ENCODE data around the gene GNAL. TPM values are rescaled to one million over a fixed set of nuclear protein-coding genes. Genes with fewer than 3 reads are reported as not detected.

GNAL gene
- total and polyA plus RNA-seq, 2 of the 4 experiments (the other 2 are of a cell fraction) = 0.15 to 0.36 TPM

DNA sequence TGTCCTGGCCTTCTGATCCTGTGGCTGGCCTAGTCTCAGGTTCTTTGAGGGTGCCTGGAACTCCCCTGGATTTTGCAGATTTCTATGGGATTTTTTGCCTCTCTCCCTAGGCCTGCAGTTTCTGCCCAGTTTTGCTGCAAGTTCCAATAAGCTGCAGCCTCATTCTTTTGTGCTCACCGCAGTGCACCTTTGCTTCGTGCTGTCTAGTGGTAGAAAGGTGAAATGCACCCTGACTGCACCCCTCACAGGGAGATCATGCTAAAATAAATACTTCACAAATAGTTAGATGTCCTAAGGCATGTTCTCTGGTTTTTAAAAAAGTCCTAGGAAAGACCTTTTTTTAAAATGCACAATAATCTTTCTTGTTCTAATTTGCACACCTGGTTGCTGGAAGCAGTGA, 72.5 kb downstream of the GNAL start:
- Histone ChIP-seq H2BK5ac (ENCODE audit: low read depth, low read length, poor library complexity, severe bottlenecking) (no peak overlapping the region), H2AFZ (replicated peaks; ENCODE audit: low read length, poor library complexity) (no peak overlapping the region), H2BK20ac (ENCODE audit: low read depth, low read length) (no peak overlapping the region), H3K27ac (ENCODE audit: insufficient read depth, low read length) (no peak overlapping the region), H2BK120ac (ENCODE audit: low read depth, low read length) (no peak overlapping the region), H3K23ac (ENCODE audit: low read depth, low read length) (no peak overlapping the region), H3K56ac (ENCODE audit: extremely low read depth, insufficient read depth, low read length) (no peak overlapping the region), H3K14ac (replicated peaks; ENCODE audit: low read depth, low read length) (no peak overlapping the region), H3K79me1 (ENCODE audit: low read depth in 1 of 2, low read length in 2 of 2) (no peaks in the 10 kb centered on the region), H2BK15ac (ENCODE audit: low read depth, low read length) (no peak overlapping the region), H3K27me3 (ENCODE audit: control insufficient read depth, insufficient read depth, low read length) (peaks cover 27% of the 10 kb centered on the region), H3K9me3 (ENCODE audit: control insufficient read depth, insufficient read depth, low read length) (no peaks in the 10 kb centered on the region), H3K4ac (ENCODE audit: low read depth, low read length) (no peak overlapping the region), H3K9ac (ENCODE audit: low read depth, low read length) (no peak overlapping the region), H4K8ac (ENCODE audit: low read depth in 2 of 2, low read length in 2 of 2) (no peak overlapping the region), H2AK9ac (replicated peaks; ENCODE audit: low read depth, low read length, poor library complexity) (no peak overlapping the region), H3K4me3 (ENCODE audit: insufficient read depth, low read depth, low read length) (no peak overlapping the region), H4K20me1 (ENCODE audit: insufficient read depth, low read length) (no peaks in the 10 kb centered on the region), H4K91ac (ENCODE audit: insufficient read depth, low read depth, low read length) (no peak overlapping the region), H3K4me1 (ENCODE audit: control insufficient read depth, insufficient read depth, low read length) (no peaks in the 10 kb centered on the region), H4K5ac (ENCODE audit: low read depth, low read length) (no peak overlapping the region), H3K9me1 (ENCODE audit: insufficient read depth, low read length) (no peaks in the 10 kb centered on the region), H2AK5ac (ENCODE audit: low read depth, low read length) (no peak overlapping the region), H3K4me2 (ENCODE audit: low read depth, low read length) (no peak overlapping the region), H3K36me3 (ENCODE audit: control insufficient read depth, insufficient read depth, low read length) (no peaks in the 10 kb centered on the region), H3K18ac (ENCODE audit: low read depth, low read length) (no peak overlapping the region)
- POLR2A ChIA-PET (ENCODE audit: unreplicated experiment) = no interaction called here
- DNase-seq = no peak
- intact Hi-C loops (cut with micrococcal nuclease) (no loop called here), dilution Hi-C loops (cut with HindIII; ENCODE audit: low sequenced_read_pairs, unreplicated experiment) (no loop called here), in situ Hi-C loops (cut with MboI; ENCODE audit: low sequenced_read_pairs) (no loop called here)
- no TSS peak for BruUV-seq (replicated peaks)
- no peak for ATAC-seq (ENCODE audit: low read depth)
- CTCF ChIA-PET = no interaction called here
- TF ChIP-seq BHLHE40 (IDR thresholded peaks at IDR 0.05; ENCODE audit: low read depth, low read length) (no peak), CEBPB (IDR thresholded peaks at IDR 0.05; ENCODE audit: low read depth, low read length) (no peak), MAZ (IDR thresholded peaks at IDR 0.05; ENCODE audit: borderline replicate concordance, low read depth, low read length) (no peak)
- no CpG with 5 or more reads among the region's 2 CpGs for WGBS, 2 experiments (ENCODE audit: extremely low coverage in 2 of 2, insufficient read length in 1 of 2)
